Left renal cortex interstitium (tissue), 4 donors: ENCODE data around the gene TTC16. TPM values are rescaled to one million over a fixed set of nuclear protein-coding genes. Genes with fewer than 3 reads are reported as not detected.

Experiments used
- DNase-seq, 4 donors: peaks; one replicate each; pipeline ENCODE4 v3.0.0-alpha.2; 2013; ENCODE audit warnings: low read depth in 4 of 4, low spot score in 2 of 4, missing footprints in 1 of 4
- polyA plus RNA-seq, 4 donors: library from polyadenylated mRNA; unstranded; fragments of 120-200 nt; gene quantifications; one replicate each; pipeline ENCODE4 v1.2.1, GENCODE V29; 2013; ENCODE audit not compliant: insufficient read length in 4 of 4

TTC16 gene
- polyA plus RNA-seq, 4 donors = 0.20 to 0.30 (median 0.27) TPM

GRCh38 chr9:127763918-127764384 is 48.1 kb downstream of the TTC16 start:
- DNase-seq = no peak

- no peak for DNase-seq
These were observed 49.5 kb downstream of the TTC16 start for GRCh38 chr9:127765418-127765817.

GRCh38 chr9:127767410-127767809 is 51.5 kb downstream of the TTC16 start:
- no peak for DNase-seq

GRCh38 chr9:127767909-127768331 is 52.0 kb downstream of the TTC16 start:
- DNase-seq = peak in 1 of 4 donors; percentile 51

- DNase-seq = no peak
These were observed 52.8 kb downstream of the TTC16 start for GRCh38 chr9:127768698-127769097.

- DNase-seq = no peak
These were observed 53.2 kb downstream of the TTC16 start for GRCh38 chr9:127769101-127769500.

- no peak for DNase-seq
These were observed 54.2 kb downstream of the TTC16 start for GRCh38 chr9:127769929-127770582.

GRCh38 chr9:127770583-127770904 is 54.7 kb downstream of the TTC16 start:
- DNase-seq = no peak

- DNase-seq = peak; percentile 82 to 95 (median 92)
These were observed 55.2 kb downstream of the TTC16 start for GRCh38 chr9:127770905-127771569.

GRCh38 chr9:127771570-127772189 is 55.8 kb downstream of the TTC16 start:
- DNase-seq = no peak

GRCh38 chr9:127772603-127773002 is 56.7 kb downstream of the TTC16 start:
- DNase-seq = no peak

- no peak for DNase-seq
These were observed 57.4 kb downstream of the TTC16 start for GRCh38 chr9:127773272-127773671.

GRCh38 chr9:127773981-127774380 is 58.1 kb downstream of the TTC16 start:
- DNase-seq = no peak

GRCh38 chr9:127776195-127776923 is 60.5 kb downstream of the TTC16 start:
- no peak for DNase-seq

- no peak for DNase-seq
These were observed 61.0 kb downstream of the TTC16 start for GRCh38 chr9:127776924-127777289.

- DNase-seq = no peak
These were observed 61.6 kb downstream of the TTC16 start for GRCh38 chr9:127777368-127777980.

- no peak for DNase-seq
These were observed 62.6 kb downstream of the TTC16 start, which contains the start of gene SH2D3C for GRCh38 chr9:127778280-127779135. SH2D3C (minus strand) TSS chr9:127778666; CDS start chr9:127778627, 39 bp downstream.

GRCh38 chr9:127779136-127779981 is 63.5 kb downstream of the TTC16 start:
- no peak for DNase-seq
